HCT116 (cell line): ENCODE measurements around the gene ARVCF. TPM values are rescaled to one million over a fixed set of nuclear protein-coding genes. Genes with fewer than 3 reads are reported as not detected.

Source experiments
- ATAC-seq: fragments of 200-7000 bp; cut with Tn5 transposase; 2 replicates; pipeline ENCODE4 v1.9.1; 2020; ENCODE audit warnings: mild to moderate bottlenecking, moderate library complexity
- BruUV-seq: library from RNA; stranded (reverse); fragments of 400-500 nt; replicated peaks from 2 replicates; lab custom pipeline; 2021; lab: Mats Ljungman, UMichigan
- CTCF ChIA-PET: fragments of 300-600 bp; sonication (Branson Sonifier 250); formaldehyde crosslinking; loops from one replicate; lab custom pipeline; 2021; ENCODE audit warnings: antibody characterized with exemption; lab: Charles Lee
- POLR2A ChIA-PET: fragments of 300-600, 350-600 bp; sonication (Branson Sonifier 250); formaldehyde crosslinking; loops from one replicate; lab custom pipeline; 2021; ENCODE audit warnings: antibody characterized with exemption; lab: Charles Lee
- RAD21 ChIA-PET, 2 experiments: fragments of 300-600 bp; sonication (Branson Sonifier 250); formaldehyde crosslinking; loops; one replicate each; lab custom pipeline; 2023; ENCODE audit warnings: low total read pairs in 2 of 2; ENCODE audit not compliant: uncharacterized antibody in 2 of 2, unreplicated experiment in 2 of 2, low non-redundant PET in 1 of 2; lab: Charles Lee
- DNase-seq: peaks from one replicate; pipeline ENCODE4 v3.0.0-alpha.2; 2010; ENCODE audit warnings: low read depth, low spot score
- H2AFZ ChIP-seq: fragments of 200-600 bp; shearing (Covaris generic), sonication (generic); 2 replicates; pipeline ENCODE4 v1.6.1; 2017; ENCODE audit warnings: low read depth, mixed run types, mixed read lengths, antibody characterized with exemption, low read length; ENCODE audit not compliant: poor library complexity, severe bottlenecking
- H3K27ac ChIP-seq: 2 replicates; pipeline ENCODE4 v1.5.1; 2012; ENCODE audit warnings: low read depth, low read length
- H3K27me3 ChIP-seq: fragments of 200-600 bp; sonication (generic); 2 replicates; pipeline ENCODE4 v1.6.1; 2016; ENCODE audit warnings: mixed run types, low read length, mixed read lengths; ENCODE audit not compliant: insufficient read depth
- H3K36me3 ChIP-seq, 2 experiments: fragments of 200-500 bp in 1 of 2; fragments of 200-600 bp in 1 of 2; sonication (Bioruptor generic) in 1 of 2; sonication (generic) in 1 of 2; 2 replicates each; pipeline versions ENCODE4 v1.5.1 to v1.6.1; 2014 to 2016; ENCODE audit warnings: low read length in 2 of 2, inconsistent platforms in 1 of 2, mixed read lengths in 1 of 2, mixed run types in 1 of 2; ENCODE audit not compliant: insufficient read depth in 2 of 2, control insufficient read depth in 1 of 2
- H3K4me1 ChIP-seq, 2 experiments: fragments of 200-600 bp in 1 of 2; sonication (generic) in 1 of 2; 2 replicates each; pipeline versions ENCODE4 v1.5.1 to v1.6.1; 2012 to 2017; ENCODE audit warnings: low read length in 2 of 2, inconsistent platforms in 1 of 2, mild to moderate bottlenecking in 1 of 2, mixed read lengths in 1 of 2, mixed run types in 1 of 2, moderate library complexity in 1 of 2; ENCODE audit not compliant: insufficient read depth in 2 of 2, control insufficient read depth in 1 of 2
- H3K4me2 ChIP-seq: fragments of 200-600 bp; sonication (generic); 2 replicates; pipeline ENCODE4 v1.6.1; 2017; ENCODE audit warnings: mixed run types, low read length, mixed read lengths
- H3K4me3 ChIP-seq, 2 experiments: fragments of 200-600 bp in 1 of 2; sonication (generic) in 1 of 2; replicated peaks in 1 of 2; 2 replicates each; pipeline ENCODE4 v1.5.1; 2011 to 2016; ENCODE audit warnings: low read length in 2 of 2, control low read depth in 1 of 2, low read depth in 1 of 2, mild to moderate bottlenecking in 1 of 2, mixed read lengths in 1 of 2, mixed run types in 1 of 2
- H3K79me2 ChIP-seq: fragments of 200-600 bp; sonication (generic); 2 replicates; pipeline ENCODE4 v1.6.1; 2017; ENCODE audit warnings: mild to moderate bottlenecking, mixed run types, low read length, moderate library complexity, mixed read lengths; ENCODE audit not compliant: insufficient read depth
- H3K9ac ChIP-seq: fragments of 200-600 bp; sonication (generic); 2 replicates; pipeline ENCODE4 v1.6.1; 2016; ENCODE audit warnings: low read length, mixed read lengths
- H3K9me2 ChIP-seq: fragments of 200-600 bp; sonication (generic), shearing (Covaris generic); 2 replicates; pipeline ENCODE4 v1.6.1; 2017; ENCODE audit warnings: mixed run types, mild to moderate bottlenecking, moderate library complexity; ENCODE audit not compliant: insufficient read depth
- H3K9me3 ChIP-seq, 2 experiments: fragments of 200-500 bp in 1 of 2; fragments of 200-600 bp in 1 of 2; sonication (Bioruptor generic) in 1 of 2; sonication (generic) in 1 of 2; 2 replicates each; pipeline ENCODE4 v1.6.1; 2014 to 2017; ENCODE audit warnings: low read length in 2 of 2, mixed read lengths in 2 of 2, inconsistent platforms in 1 of 2, low read depth in 1 of 2, mild to moderate bottlenecking in 1 of 2, mixed run types in 1 of 2, moderate library complexity in 1 of 2; ENCODE audit not compliant: control insufficient read depth in 1 of 2, insufficient read depth in 1 of 2
- H4K20me1 ChIP-seq: fragments of 200-600 bp; sonication (generic), shearing (Covaris generic); 2 replicates; pipeline ENCODE4 v1.6.1; 2017; ENCODE audit warnings: mixed run types, mild to moderate bottlenecking, moderate library complexity; ENCODE audit not compliant: insufficient read depth
- CBX3 ChIP-seq: IDR thresholded peaks from 2 replicates; pipeline ENCODE4 v1.6.1; 2012; ENCODE audit warnings: low read depth
- CEBPB ChIP-seq: IDR thresholded peaks from 2 replicates; pipeline ENCODE4 v1.6.1; 2012; ENCODE audit warnings: low read depth
- ELF1 ChIP-seq: IDR thresholded peaks from 2 replicates; pipeline ENCODE4 v1.6.1; 2012; ENCODE audit warnings: low read depth, borderline replicate concordance
- EZH2phosphoT487 ChIP-seq: fragments of 200-600 bp; IDR thresholded peaks from 2 replicates; pipeline ENCODE4 v1.6.1; 2018; ENCODE audit warnings: antibody characterized with exemption, borderline replicate concordance
- FOSL1 ChIP-seq: IDR thresholded peaks from 2 replicates; pipeline ENCODE4 v1.6.1; 2012; ENCODE audit warnings: low read depth
- POLR2A ChIP-seq: IDR thresholded peaks from 2 replicates; pipeline ENCODE4 v1.7.0; 2011; ENCODE audit warnings: borderline replicate concordance; ENCODE audit not compliant: insufficient read depth, insufficient read length; ENCODE audit errors: extremely low read depth
- RAD21 ChIP-seq: IDR thresholded peaks from 2 replicates; pipeline ENCODE4 v1.6.1; 2012; ENCODE audit warnings: low read depth, mild to moderate bottlenecking
- REST ChIP-seq: IDR thresholded peaks from 2 replicates; pipeline ENCODE4 v1.6.1; 2012; ENCODE audit warnings: low read depth
- SIN3A ChIP-seq: IDR thresholded peaks from 2 replicates; pipeline ENCODE4 v1.6.1; 2012; ENCODE audit warnings: low read depth
- SP1 ChIP-seq: IDR thresholded peaks from 2 replicates; pipeline ENCODE4 v1.6.1; 2012; ENCODE audit warnings: low read depth
- SRF ChIP-seq: IDR thresholded peaks from 2 replicates; pipeline ENCODE4 v1.6.1; 2012; ENCODE audit warnings: low read depth
- TCF7L2 ChIP-seq: IDR thresholded peaks from 2 replicates; pipeline ENCODE4 v1.7.0; 2011; ENCODE audit warnings: borderline replicate concordance, inconsistent platforms; ENCODE audit not compliant: insufficient read depth, insufficient read length; ENCODE audit errors: extremely low read depth
- YY1 ChIP-seq: IDR thresholded peaks from 2 replicates; pipeline ENCODE4 v1.6.1; 2011; ENCODE audit warnings: low read length, low read depth, moderate library complexity, mild to moderate bottlenecking; ENCODE audit not compliant: insufficient replicate concordance; ENCODE audit errors: extremely low read depth
- ZBTB33 ChIP-seq: IDR thresholded peaks from 2 replicates; pipeline ENCODE4 v1.6.1; 2011; ENCODE audit warnings: mild to moderate bottlenecking, low read length, moderate library complexity; ENCODE audit not compliant: insufficient replicate concordance; ENCODE audit errors: extremely low read depth
- ZFX ChIP-seq: fragments of 450-650 bp; IDR thresholded peaks from 2 replicates; pipeline ENCODE4 v1.6.1; 2017
- ZNF274 ChIP-seq: fragments of 200-500 bp; sonication (Bioruptor generic); IDR thresholded peaks from 2 replicates; pipeline ENCODE4 v1.6.1; 2014; ENCODE audit warnings: mild to moderate bottlenecking, low read depth, low read length, inconsistent platforms
- intact Hi-C: fragments of 100-400 bp; cut with micrococcal nuclease; formaldehyde crosslinking; loops from 2 replicates; pipeline ENCODE4 v1.10.0; 2022
- total RNA-seq: library from RNA; stranded (reverse); gene quantifications from one replicate; pipeline ENCODE4 v1.2.1, GENCODE V29; 2021; ENCODE audit not compliant: unreplicated experiment

ARVCF gene
- total RNA-seq, 1 experiment from 2014 or later, result 42.8 TPM

- TF ChIP-seq CBX3 (0 out of 2 replicates have a peak, but pooled peaks have one; percentile 7), SIN3A (no peak), SRF (no peak), POLR2A (no peak), ELF1 (no peak), FOSL1 (no peak)
Measured at GRCh38 chr22:19962246-19962908, 54.2 kb downstream of the ARVCF start (continued).

GRCh38 chr22:19961868-19962245 lies 54.8 kb downstream of the ARVCF start:
- CTCF ChIA-PET, result interaction anchor here (1.7 kb wide), 1 partner anchor 231 kb away, joined by 5 read pairs; no protein-coding TSS in a partner anchor
- no peak for ATAC-seq
- no peak for DNase-seq

More at GRCh38 chr22:19961868-19962245, 54.8 kb downstream of the ARVCF start:
- Histone ChIP-seq H3K4me2 (peak overlapping the region; percentile 99), H4K20me1 (no peaks in the 10 kb centered on the region), H3K79me2 (no peaks in the 10 kb centered on the region), H3K9me3 (no peaks in the 10 kb centered on the region), H3K27me3 (no peaks in the 10 kb centered on the region), H3K27ac (peak overlapping the region; percentile 99), H3K4me1 (peaks cover 44 to 60% of the 10 kb centered on the region in 2 experiments), H3K36me3 (peaks cover 0 to 7% of the 10 kb centered on the region in 2 experiments; a peak in 1 of 4 replicates), H3K4me3 (peak overlapping the region in 1 of 2 experiments; percentile 64; a peak in 1 of 4 replicates), H3K9ac (peak overlapping the region; percentile 40), H2AFZ (no peak overlapping the region), H3K9me2 (no peaks in the 10 kb centered on the region)
- POLR2A ChIA-PET, result interaction anchor here (0.8 to 1.3 kb wide), 2 partner anchors 9 kb away, joined by 3 to 5 read pairs; no protein-coding TSS in a partner anchor
- TF ChIP-seq ZBTB33 (no peak), TCF7L2 (no peak), ELF1 (no peak), SP1 (no peak), YY1 (no peak), RAD21 (no peak), REST (no peak), ZNF274 (no peak), ZFX (no peak), POLR2A (no peak), SRF (no peak), CBX3 (no peak), CEBPB (no peak), SIN3A (no peak), EZH2phosphoT487 (no peak)
- RAD21 ChIA-PET, result interaction anchor here in 1 of 2 experiments (1.7 kb wide), 1 partner anchor 231 kb away, joined by 5 read pairs; no protein-coding TSS in a partner anchor
- BruUV-seq, result no TSS peak
- intact Hi-C loops, result loop anchor here (10.0 kb wide), 1 partner anchor 153 kb away; the partner anchor contains the start of genes RANBP1 and TRMT2A
